ENCODE measurements around the gene ZNF467.

ZNF467 gene

DNA sequence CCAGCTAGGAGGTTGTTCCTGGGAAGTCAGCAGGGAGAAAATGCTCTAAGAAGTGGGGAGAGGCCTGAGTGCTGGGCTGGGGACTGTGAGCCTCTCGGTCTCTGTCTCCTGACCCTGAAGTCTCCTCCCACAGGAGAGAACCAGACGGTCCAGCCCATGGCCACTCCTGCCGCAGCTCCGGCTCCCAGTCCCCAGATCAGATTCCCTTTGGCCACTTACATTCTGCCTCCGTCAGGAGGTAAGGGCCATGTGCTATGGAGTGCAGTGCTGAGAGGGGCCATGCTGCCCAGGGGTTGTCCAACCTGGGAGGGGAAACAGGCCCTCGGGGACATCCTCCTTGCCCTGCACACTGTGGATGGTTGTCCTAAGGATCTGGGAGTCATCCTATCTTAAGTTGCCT, 21.3 kb upstream of the ZNF467 start:
- Histone ChIP-seq H3K36me3 (ENCODE audit: control insufficient read depth in 4 of 4, insufficient read depth in 4 of 4, low read length in 3 of 4) (no peaks in the 10 kb centered on the region), H3K27me3 (replicated peaks in 2 of 5; ENCODE audit: control insufficient read depth in 4 of 5, insufficient read depth in 5 of 5, low read length in 4 of 5) (peaks cover 0 to 24% (median 7%) of the 10 kb centered on the region in 5 experiments), H3K4me3 (ENCODE audit: control insufficient read depth in 1 of 7, extremely low read depth in 1 of 7, insufficient read depth in 4 of 7, low read depth in 2 of 7, low read length in 6 of 7) (no peak overlapping the region), H3K4me1 (ENCODE audit: control extremely low read depth in 1 of 4, control insufficient read depth in 4 of 4, insufficient read depth in 4 of 4, low read length in 3 of 4) (peaks cover 0 to 6% (median 4%) of the 10 kb centered on the region in 4 experiments), H3K9me3 (ENCODE audit: control extremely low read depth in 1 of 5, control insufficient read depth in 4 of 5, insufficient read depth in 2 of 5, low read depth in 1 of 5, low read length in 4 of 5) (no peaks in the 10 kb centered on the region), H3K27ac (ENCODE audit: insufficient read depth in 1 of 2, low read depth in 1 of 2, low read length in 2 of 2, poor library complexity in 1 of 2, severe bottlenecking in 2 of 2) (no peak overlapping the region)
- no peak for DNase-seq
- POLR2A ChIA-PET, result no interaction called here
- 92% methylated on average over 6 of the region's 6 CpGs for WGBS (ENCODE audit: insufficient coverage)
- CTCF ChIA-PET, result interaction anchor here (0.7 to 1.7 kb wide), 3 partner anchors 13 to 124 kb away, joined by 3 to 4 read pairs (median 3); no protein-coding TSS in a partner anchor

DNA sequence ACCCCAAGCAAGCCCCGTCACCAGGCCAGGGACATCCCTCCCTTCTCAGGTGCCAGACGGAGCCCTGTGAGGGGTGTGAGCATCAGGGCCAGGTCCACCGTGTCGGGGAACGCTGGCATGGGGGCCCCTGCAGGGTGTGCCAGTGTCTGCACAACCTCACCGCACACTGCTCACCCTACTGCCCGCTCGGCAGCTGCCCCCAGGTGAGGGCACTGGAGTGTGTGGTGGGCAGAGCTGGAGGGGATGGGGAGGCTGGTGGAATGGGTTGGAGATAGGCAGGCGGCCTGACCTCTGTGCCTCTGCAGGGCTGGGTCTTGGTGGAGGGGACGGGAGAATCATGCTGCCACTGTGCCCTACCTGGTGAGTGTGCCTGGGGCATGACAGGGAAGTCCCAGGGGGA, 19.9 kb upstream of the ZNF467 start:
- peaks cover 0 to 27% (median 7%) of the 10 kb centered on the region in 5 experiments for H3K27me3 ChIP-seq (replicated peaks in 2 of 5; ENCODE audit: control insufficient read depth in 4 of 5, insufficient read depth in 5 of 5, low read length in 4 of 5)
- H3K4me3 ChIP-seq (ENCODE audit: control insufficient read depth in 1 of 7, extremely low read depth in 1 of 7, insufficient read depth in 4 of 7, low read depth in 2 of 7, low read length in 6 of 7), result no peak overlapping the region
- POLR2A ChIA-PET, result no interaction called here
- DNase-seq, result no peak
- 94% methylated on average over 4 of the region's 10 CpGs for WGBS (ENCODE audit: insufficient coverage)
- no peaks in the 10 kb centered on the region for H3K9me3 ChIP-seq (ENCODE audit: control extremely low read depth in 1 of 5, control insufficient read depth in 4 of 5, insufficient read depth in 2 of 5, low read depth in 1 of 5, low read length in 4 of 5)
- H3K27ac ChIP-seq (ENCODE audit: insufficient read depth in 1 of 2, low read depth in 1 of 2, low read length in 2 of 2, poor library complexity in 1 of 2, severe bottlenecking in 2 of 2), result no peak overlapping the region
- CTCF ChIA-PET, result no interaction called here
- H3K36me3 ChIP-seq (ENCODE audit: control insufficient read depth in 4 of 4, insufficient read depth in 4 of 4, low read length in 3 of 4), result no peaks in the 10 kb centered on the region
- peaks cover 0 to 5% (median 3%) of the 10 kb centered on the region in 4 experiments for H3K4me1 ChIP-seq (ENCODE audit: control extremely low read depth in 1 of 4, control insufficient read depth in 4 of 4, insufficient read depth in 4 of 4, low read length in 3 of 4)

DNA sequence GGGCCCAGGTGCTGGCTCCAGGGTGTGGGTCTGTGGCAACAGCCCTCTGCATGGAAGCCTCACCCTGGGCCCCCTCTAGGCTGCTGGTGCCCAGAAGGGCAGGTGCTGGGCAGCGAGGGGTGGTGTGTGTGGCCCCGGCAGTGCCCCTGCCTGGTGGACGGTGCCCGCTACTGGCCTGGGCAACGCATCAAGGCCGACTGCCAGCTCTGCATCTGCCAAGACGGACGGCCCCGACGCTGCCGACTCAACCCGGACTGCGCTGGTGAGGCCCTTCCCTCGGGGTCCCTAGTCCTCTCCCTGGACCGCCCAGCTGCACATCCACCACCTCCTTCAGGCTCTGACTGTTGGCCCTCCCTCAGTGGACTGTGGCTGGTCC, 18.8 kb upstream of the ZNF467 start:
- Histone ChIP-seq H3K4me3 (ENCODE audit: control insufficient read depth in 1 of 7, extremely low read depth in 1 of 7, insufficient read depth in 4 of 7, low read depth in 2 of 7, low read length in 6 of 7) (no peak overlapping the region), H3K4me1 (ENCODE audit: control extremely low read depth in 1 of 4, control insufficient read depth in 4 of 4, insufficient read depth in 4 of 4, low read length in 3 of 4) (peaks cover 0 to 13% (median 7%) of the 10 kb centered on the region in 4 experiments), H3K9me3 (ENCODE audit: control extremely low read depth in 1 of 5, control insufficient read depth in 4 of 5, insufficient read depth in 2 of 5, low read depth in 1 of 5, low read length in 4 of 5) (no peaks in the 10 kb centered on the region), H3K27me3 (replicated peaks in 2 of 5; ENCODE audit: control insufficient read depth in 4 of 5, insufficient read depth in 5 of 5, low read length in 4 of 5) (peaks cover 0 to 27% (median 7%) of the 10 kb centered on the region in 5 experiments), H3K36me3 (ENCODE audit: control insufficient read depth in 4 of 4, insufficient read depth in 4 of 4, low read length in 3 of 4) (no peaks in the 10 kb centered on the region), H3K27ac (ENCODE audit: insufficient read depth in 1 of 2, low read depth in 1 of 2, low read length in 2 of 2, poor library complexity in 1 of 2, severe bottlenecking in 2 of 2) (no peak overlapping the region)
- 91% methylated on average over 14 of the region's 15 CpGs for WGBS (ENCODE audit: insufficient coverage)
- CTCF ChIA-PET, result no interaction called here
- DNase-seq, result no peak
- POLR2A ChIA-PET, result no interaction called here

GRCh38 chr7:149791411-149792219, 18.2 kb upstream of the ZNF467 start:
- Histone ChIP-seq H3K36me3 (ENCODE audit: control insufficient read depth in 4 of 4, insufficient read depth in 4 of 4, low read length in 3 of 4) (no peaks in the 10 kb centered on the region), H3K27me3 (replicated peaks in 2 of 5; ENCODE audit: control insufficient read depth in 4 of 5, insufficient read depth in 5 of 5, low read length in 4 of 5) (peaks cover 0 to 27% (median 7%) of the 10 kb centered on the region in 5 experiments), H3K9me3 (ENCODE audit: control extremely low read depth in 1 of 5, control insufficient read depth in 4 of 5, insufficient read depth in 2 of 5, low read depth in 1 of 5, low read length in 4 of 5) (no peaks in the 10 kb centered on the region), H3K27ac (ENCODE audit: insufficient read depth in 1 of 2, low read depth in 1 of 2, low read length in 2 of 2, poor library complexity in 1 of 2, severe bottlenecking in 2 of 2) (no peak overlapping the region), H3K4me1 (ENCODE audit: control extremely low read depth in 1 of 4, control insufficient read depth in 4 of 4, insufficient read depth in 4 of 4, low read length in 3 of 4) (peaks cover 0 to 13% (median 8%) of the 10 kb centered on the region in 4 experiments), H3K4me3 (ENCODE audit: control insufficient read depth in 1 of 7, extremely low read depth in 1 of 7, insufficient read depth in 4 of 7, low read depth in 2 of 7, low read length in 6 of 7) (no peak overlapping the region)
- WGBS (ENCODE audit: insufficient coverage), result 98% methylated on average over 9 of the region's 21 CpGs
- ChIA-PET POLR2A (no interaction called here), CTCF (interaction anchor here (1.4 to 4.5 kb wide), 7 partner anchors 8 to 121 kb away, joined by 3 to 31 read pairs (median 7); partner anchors contain the start of gene ZNF467)
- no peak for DNase-seq

GRCh38 chr7:149790754-149791360, 17.5 kb upstream of the ZNF467 start:
- Histone ChIP-seq H3K9me3 (ENCODE audit: control extremely low read depth in 1 of 5, control insufficient read depth in 4 of 5, insufficient read depth in 2 of 5, low read depth in 1 of 5, low read length in 4 of 5) (no peaks in the 10 kb centered on the region), H3K27me3 (replicated peaks in 2 of 5; ENCODE audit: control insufficient read depth in 4 of 5, insufficient read depth in 5 of 5, low read length in 4 of 5) (peaks cover 0 to 27% (median 7%) of the 10 kb centered on the region in 5 experiments), H3K36me3 (ENCODE audit: control insufficient read depth in 4 of 4, insufficient read depth in 4 of 4, low read length in 3 of 4) (no peaks in the 10 kb centered on the region), H3K4me1 (ENCODE audit: control extremely low read depth in 1 of 4, control insufficient read depth in 4 of 4, insufficient read depth in 4 of 4, low read length in 3 of 4) (peaks cover 0 to 13% (median 8%) of the 10 kb centered on the region in 4 experiments), H3K27ac (ENCODE audit: insufficient read depth in 1 of 2, low read depth in 1 of 2, low read length in 2 of 2, poor library complexity in 1 of 2, severe bottlenecking in 2 of 2) (no peak overlapping the region), H3K4me3 (ENCODE audit: control insufficient read depth in 1 of 7, extremely low read depth in 1 of 7, insufficient read depth in 4 of 7, low read depth in 2 of 7, low read length in 6 of 7) (no peak overlapping the region)
- POLR2A ChIA-PET, result no interaction called here
- CTCF ChIA-PET, result interaction anchor here (0.6 to 4.5 kb wide), 9 partner anchors 9 to 676 kb away, joined by 3 to 31 read pairs (median 4); partner anchors contain the start of gene ZNF467
- no peak for DNase-seq
- WGBS (ENCODE audit: insufficient coverage), result 92% methylated on average over 11 of the region's 14 CpGs

DNA sequence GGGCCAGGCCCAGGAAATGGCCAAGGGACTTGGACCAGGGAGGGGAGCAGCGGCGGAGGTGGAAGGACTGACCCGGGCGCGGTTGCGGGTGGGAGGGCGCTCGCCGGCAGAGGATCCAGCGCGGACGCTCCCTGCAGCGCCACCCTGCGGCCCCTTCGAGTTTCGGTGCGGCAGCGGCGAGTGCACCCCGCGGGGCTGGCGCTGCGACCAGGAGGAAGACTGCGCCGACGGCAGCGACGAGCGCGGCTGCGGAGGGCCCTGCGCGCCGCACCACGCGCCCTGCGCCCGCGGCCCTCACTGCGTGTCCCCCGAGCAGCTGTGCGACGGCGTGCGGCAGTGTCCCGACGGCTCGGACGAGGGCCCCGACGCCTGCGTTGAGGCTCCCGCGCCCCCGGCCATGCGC, 16.8 kb upstream of the ZNF467 start:
- WGBS (ENCODE audit: insufficient coverage), result 3% methylated on average over 48 of the region's 56 CpGs
- peak overlapping the region in 2 of 7 experiments; percentile 40 to 53 for H3K4me3 ChIP-seq (ENCODE audit: control insufficient read depth in 1 of 7, extremely low read depth in 1 of 7, insufficient read depth in 4 of 7, low read depth in 2 of 7, low read length in 6 of 7)
- DNase-seq, result peak; percentile 53 to 77 (median 75)
- no peak overlapping the region for H3K27ac ChIP-seq (ENCODE audit: insufficient read depth in 1 of 2, low read depth in 1 of 2, low read length in 2 of 2, poor library complexity in 1 of 2, severe bottlenecking in 2 of 2)
- H3K4me1 ChIP-seq (ENCODE audit: control extremely low read depth in 1 of 4, control insufficient read depth in 4 of 4, insufficient read depth in 4 of 4, low read length in 3 of 4), result peaks cover 0 to 13% (median 8%) of the 10 kb centered on the region in 4 experiments
- ChIA-PET POLR2A (no interaction called here), CTCF (interaction anchor here (0.8 to 4.5 kb wide), 14 partner anchors 9 to 128 kb away, joined by 3 to 31 read pairs (median 4); partner anchors contain the start of gene ZNF467)
- peaks cover 0 to 27% (median 7%) of the 10 kb centered on the region in 5 experiments for H3K27me3 ChIP-seq (replicated peaks in 2 of 5; ENCODE audit: control insufficient read depth in 4 of 5, insufficient read depth in 5 of 5, low read length in 4 of 5)
- H3K9me3 ChIP-seq (ENCODE audit: control extremely low read depth in 1 of 5, control insufficient read depth in 4 of 5, insufficient read depth in 2 of 5, low read depth in 1 of 5, low read length in 4 of 5), result no peaks in the 10 kb centered on the region
- H3K36me3 ChIP-seq (ENCODE audit: control insufficient read depth in 4 of 4, insufficient read depth in 4 of 4, low read length in 3 of 4), result no peaks in the 10 kb centered on the region

- 94% methylated on average over 11 of the region's 19 CpGs for WGBS (ENCODE audit: insufficient coverage)
- CTCF ChIA-PET, result interaction anchor here (0.9 to 4.5 kb wide), 12 partner anchors 10 to 127 kb away, joined by 3 to 31 read pairs (median 4); partner anchors contain the start of gene ZNF467
Observed at GRCh38 chr7:149789101-149789500, 15.7 kb upstream of the ZNF467 start.

More at GRCh38 chr7:149789101-149789500, 15.7 kb upstream of the ZNF467 start:
- Histone ChIP-seq H3K4me3 (ENCODE audit: control insufficient read depth in 1 of 7, extremely low read depth in 1 of 7, insufficient read depth in 4 of 7, low read depth in 2 of 7, low read length in 6 of 7) (no peak overlapping the region), H3K9me3 (ENCODE audit: control extremely low read depth in 1 of 5, control insufficient read depth in 4 of 5, insufficient read depth in 2 of 5, low read depth in 1 of 5, low read length in 4 of 5) (no peaks in the 10 kb centered on the region), H3K36me3 (ENCODE audit: control insufficient read depth in 4 of 4, insufficient read depth in 4 of 4, low read length in 3 of 4) (no peaks in the 10 kb centered on the region), H3K4me1 (ENCODE audit: control extremely low read depth in 1 of 4, control insufficient read depth in 4 of 4, insufficient read depth in 4 of 4, low read length in 3 of 4) (peaks cover 0 to 13% (median 8%) of the 10 kb centered on the region in 4 experiments), H3K27ac (ENCODE audit: insufficient read depth in 1 of 2, low read depth in 1 of 2, low read length in 2 of 2, poor library complexity in 1 of 2, severe bottlenecking in 2 of 2) (no peak overlapping the region), H3K27me3 (replicated peaks in 2 of 5; ENCODE audit: control insufficient read depth in 4 of 5, insufficient read depth in 5 of 5, low read length in 4 of 5) (peaks cover 0 to 24% (median 3%) of the 10 kb centered on the region in 5 experiments)
- DNase-seq, result no peak
- POLR2A ChIA-PET, result no interaction called here

Data from common myeloid progenitor, CD34-positive (primary cell).